Measurements from ENCODE around the gene IGLL5.

The IGLL5 gene

DNA sequence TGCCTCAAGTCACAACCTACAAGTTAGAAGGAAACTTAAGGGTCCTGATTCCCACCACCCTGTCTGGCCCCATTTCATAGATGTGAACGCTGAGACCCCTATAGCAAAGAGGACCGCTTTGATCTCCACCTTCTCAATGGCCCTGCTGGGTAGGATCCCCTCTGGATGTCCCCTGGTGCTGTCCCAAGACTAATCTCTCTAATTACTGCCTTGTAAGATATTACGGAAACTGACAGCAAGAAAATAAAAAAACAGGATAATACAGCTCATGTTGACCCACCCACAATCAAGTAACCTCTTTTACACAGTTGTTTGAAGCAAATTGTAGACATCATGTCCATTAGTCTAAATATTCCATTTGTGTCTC is 20.9 kb downstream of the IGLL5 start:
- H3K4me3 ChIP-seq (ENCODE audit: low read length): no peak overlapping the region

DNA sequence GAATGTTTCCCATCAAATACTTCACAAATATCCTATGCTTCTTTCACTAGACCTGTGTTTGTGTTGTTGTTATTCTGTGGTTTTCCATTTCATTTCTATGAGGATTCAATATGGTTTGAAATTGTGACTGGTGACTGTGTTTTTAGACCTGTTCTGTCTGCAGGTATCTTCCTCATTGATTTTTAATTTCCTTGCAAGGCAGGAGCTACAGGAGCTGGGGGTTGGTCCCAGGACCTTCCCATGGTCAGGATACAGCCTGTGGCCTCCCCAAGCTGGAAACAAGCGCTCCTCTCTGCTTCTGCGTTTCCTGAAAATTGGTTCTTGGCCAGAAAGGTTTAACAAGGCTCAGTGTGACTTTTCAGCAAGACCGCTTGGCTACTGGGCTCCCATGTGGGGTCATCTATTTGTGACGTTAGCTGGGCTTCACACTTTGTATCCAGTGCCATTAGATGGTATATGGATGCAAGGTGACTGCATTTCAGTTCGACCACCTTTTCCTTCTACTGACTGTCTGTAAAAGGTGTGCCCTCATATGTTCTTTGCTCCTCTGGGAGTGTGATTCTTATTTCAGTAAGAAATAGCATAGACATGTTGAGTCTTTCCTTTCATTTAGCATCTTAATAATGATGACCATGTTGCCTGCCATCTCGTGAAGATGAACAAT is 21.5 kb downstream of the IGLL5 start:
- TF ChIP-seq, protein P1, sequence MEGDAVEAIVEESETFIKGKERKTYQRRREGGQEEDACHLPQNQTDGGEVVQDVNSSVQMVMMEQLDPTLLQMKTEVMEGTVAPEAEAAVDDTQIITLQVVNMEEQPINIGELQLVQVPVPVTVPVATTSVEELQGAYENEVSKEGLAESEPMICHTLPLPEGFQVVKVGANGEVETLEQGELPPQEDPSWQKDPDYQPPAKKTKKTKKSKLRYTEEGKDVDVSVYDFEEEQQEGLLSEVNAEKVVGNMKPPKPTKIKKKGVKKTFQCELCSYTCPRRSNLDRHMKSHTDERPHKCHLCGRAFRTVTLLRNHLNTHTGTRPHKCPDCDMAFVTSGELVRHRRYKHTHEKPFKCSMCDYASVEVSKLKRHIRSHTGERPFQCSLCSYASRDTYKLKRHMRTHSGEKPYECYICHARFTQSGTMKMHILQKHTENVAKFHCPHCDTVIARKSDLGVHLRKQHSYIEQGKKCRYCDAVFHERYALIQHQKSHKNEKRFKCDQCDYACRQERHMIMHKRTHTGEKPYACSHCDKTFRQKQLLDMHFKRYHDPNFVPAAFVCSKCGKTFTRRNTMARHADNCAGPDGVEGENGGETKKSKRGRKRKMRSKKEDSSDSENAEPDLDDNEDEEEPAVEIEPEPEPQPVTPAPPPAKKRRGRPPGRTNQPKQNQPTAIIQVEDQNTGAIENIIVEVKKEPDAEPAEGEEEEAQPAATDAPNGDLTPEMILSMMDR (conservative IDR thresholded peaks at IDR 0.05; ENCODE audit: low read length): no peak
- no peak overlapping the region for H3K4me3 ChIP-seq (ENCODE audit: low read length)
- DNase-seq (ENCODE audit: low read depth): no peak

More for the DNA sequence above, 20.9 kb downstream of the IGLL5 start:
- no peak for DNase-seq (ENCODE audit: low read depth)
- TF ChIP-seq, protein P1 (conservative IDR thresholded peaks at IDR 0.05; ENCODE audit: low read length): no peak

DNA sequence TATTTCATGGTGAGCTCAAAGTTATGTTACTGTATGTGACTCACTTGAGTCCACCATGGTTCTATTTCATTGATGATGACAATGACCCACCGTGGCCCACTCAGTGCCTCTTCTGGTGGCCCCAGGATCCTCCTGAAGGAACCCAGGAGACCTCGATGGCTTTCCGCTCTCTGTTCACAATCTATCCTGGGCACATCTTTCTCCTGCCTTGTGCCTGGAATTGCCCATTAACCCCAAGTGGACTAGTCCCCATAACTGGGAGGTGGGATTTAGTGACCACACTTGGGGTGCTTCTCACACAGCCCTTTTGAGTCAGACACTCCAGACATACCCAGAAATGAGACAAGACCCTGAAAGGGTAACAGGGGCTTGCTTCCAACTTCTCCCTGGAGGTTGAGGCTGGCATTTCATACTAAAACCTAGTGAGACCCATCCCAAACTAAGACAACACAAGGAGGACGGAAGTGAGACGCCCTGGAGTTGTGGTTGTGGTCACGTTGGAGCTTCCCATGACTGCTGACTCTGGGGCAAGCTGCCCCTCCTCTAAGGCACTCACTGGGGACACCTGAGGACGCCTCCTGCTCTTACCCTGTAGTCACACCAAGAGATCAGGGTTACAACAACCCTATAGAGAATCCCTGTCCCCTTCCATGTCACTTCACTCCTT is 22.1 kb downstream of the IGLL5 start:
- H3K4me3 ChIP-seq (ENCODE audit: low read length): no peak overlapping the region
- TF ChIP-seq, protein P1 (conservative IDR thresholded peaks at IDR 0.05; ENCODE audit: low read length): no peak
- no peak for DNase-seq (ENCODE audit: low read depth)

DNA sequence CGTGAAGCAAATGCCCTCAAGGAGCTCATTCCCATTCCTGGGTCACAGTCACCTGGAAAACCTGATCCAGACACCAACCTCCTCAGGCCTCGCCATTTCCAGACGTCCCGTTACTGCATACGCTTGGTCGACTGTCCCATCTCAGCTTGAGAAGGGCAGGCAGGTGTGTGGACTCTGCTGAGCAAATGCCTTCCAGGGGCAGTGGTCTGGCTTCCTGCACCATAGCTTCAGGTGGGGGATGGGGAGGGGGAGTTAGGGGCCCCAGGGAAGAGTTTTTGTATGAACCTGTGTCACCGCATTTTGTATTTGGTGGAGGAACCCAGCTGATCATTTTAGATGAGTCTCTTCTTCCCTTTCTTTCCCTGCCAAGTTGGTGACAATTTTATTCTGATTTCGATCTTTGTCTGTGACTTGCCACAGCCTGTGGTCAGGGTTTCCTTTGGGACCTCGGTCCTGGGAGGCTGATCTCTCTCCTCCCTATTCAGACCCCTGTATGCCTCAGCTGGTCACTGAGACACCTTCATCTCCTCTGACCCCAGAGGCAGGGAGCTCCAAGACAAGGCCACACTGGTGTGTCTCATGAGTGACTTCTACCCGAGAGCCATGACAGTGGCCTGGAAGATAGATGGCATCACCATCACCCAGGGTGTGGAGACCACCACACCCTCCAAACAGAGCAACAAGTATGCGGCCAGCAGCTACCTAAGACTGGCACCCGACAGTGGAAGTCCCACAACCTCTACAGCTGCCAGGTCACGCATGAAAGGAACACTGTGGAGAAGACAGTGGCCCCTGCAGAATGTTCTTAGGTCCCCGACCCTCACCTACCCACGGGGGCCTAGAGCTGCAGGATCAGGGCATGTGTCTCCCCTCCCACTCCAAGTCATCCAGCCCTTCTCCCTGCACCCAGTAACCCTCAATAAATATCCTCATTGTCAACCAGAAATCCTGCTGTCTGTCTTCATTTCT is 22.9 kb downstream of the IGLL5 start:
- H3K4me3 ChIP-seq (ENCODE audit: low read length): no peak overlapping the region
- TF ChIP-seq, protein P1 (conservative IDR thresholded peaks at IDR 0.05; ENCODE audit: low read length): no peak
- DNase-seq (ENCODE audit: low read depth): no peak

DNA sequence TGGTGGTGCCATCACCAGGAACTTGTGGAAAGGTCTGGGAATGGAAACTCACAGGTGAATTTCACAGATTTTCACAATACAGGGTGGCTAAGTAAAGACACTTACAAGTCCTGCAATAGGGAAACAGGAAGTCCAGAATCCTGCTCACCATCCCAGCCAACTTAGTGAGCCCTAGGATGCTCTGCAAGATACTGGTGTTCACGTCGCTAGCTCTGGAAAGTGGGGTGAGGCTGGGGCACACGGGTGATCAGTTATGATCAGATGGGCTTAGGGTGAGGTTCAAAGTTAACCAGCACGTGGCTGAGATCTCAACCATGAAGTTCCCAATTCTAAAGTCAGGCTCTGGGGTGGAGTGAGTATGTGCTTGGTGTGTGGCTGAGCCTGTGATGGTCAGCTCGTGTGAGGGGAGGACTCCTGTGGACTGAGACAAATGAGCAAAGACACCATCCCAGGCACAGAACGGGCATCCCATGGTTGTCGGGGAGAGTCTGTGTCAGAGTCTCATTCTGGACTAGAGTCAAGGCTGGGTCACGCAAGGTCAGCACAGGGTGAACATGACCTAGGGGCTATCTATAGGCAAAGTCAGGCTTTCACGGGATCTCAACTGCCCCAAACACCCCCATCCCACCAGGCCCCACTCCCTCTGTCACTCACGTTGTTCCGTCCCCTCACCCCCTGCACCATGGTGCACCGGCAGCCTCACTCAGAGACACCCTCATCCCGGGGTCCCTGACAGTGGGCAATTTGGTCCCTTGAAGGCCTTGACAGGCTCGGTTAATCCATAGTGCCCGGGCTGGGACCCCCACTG is 23.9 kb downstream of the IGLL5 start:
- TF ChIP-seq, protein P1 (conservative IDR thresholded peaks at IDR 0.05; ENCODE audit: low read length): no peak
- H3K4me3 ChIP-seq (ENCODE audit: low read length): no peak overlapping the region
- DNase-seq (ENCODE audit: low read depth): no peak

DNA sequence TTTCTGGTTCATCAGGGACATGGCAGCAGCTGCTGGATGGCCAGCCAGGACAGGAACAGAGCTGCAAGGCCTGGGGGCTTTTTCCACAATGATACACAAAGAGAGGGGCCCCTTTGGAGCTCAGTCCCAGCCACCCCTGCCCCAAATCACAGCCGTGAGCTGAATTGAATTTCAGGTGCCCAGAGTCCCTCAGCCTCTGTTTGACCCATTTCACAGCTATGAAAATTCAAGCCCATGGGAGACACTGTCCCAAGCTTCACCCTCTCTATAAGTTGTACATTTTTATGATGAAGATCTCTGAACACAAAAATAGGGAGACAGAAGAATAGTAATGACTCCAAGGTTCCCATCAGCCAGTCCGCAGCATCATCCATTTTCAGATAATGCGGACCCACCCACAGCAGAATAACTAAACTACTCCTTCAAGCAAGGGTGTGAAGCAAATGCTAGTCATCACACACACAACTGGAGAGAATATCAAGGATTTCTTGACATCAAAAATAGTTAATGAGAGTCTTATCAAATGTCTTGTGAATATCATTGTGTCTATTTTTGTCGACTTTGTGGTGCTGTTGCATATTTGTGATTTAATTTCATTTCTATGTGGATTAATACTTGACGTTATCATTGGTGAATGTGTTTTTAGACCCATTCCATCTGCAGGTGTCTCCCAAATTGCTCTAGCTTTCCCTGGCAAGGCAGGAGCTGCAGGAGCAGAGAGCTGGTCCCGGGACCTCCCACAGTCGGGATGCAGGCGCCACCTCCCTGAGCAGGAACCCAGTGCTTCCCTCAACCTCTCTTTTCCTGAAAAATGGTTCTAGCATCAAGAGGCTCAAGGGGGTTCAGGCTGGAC is 24.7 kb downstream of the IGLL5 start:
- H3K4me3 ChIP-seq (ENCODE audit: low read length): no peak overlapping the region
- TF ChIP-seq, protein P1 (conservative IDR thresholded peaks at IDR 0.05; ENCODE audit: low read length): no peak
- DNase-seq (ENCODE audit: low read depth): no peak

Measured in AG10803 (cell line).